ENCODE data around the gene PTF1A.

PTF1A gene

DNA sequence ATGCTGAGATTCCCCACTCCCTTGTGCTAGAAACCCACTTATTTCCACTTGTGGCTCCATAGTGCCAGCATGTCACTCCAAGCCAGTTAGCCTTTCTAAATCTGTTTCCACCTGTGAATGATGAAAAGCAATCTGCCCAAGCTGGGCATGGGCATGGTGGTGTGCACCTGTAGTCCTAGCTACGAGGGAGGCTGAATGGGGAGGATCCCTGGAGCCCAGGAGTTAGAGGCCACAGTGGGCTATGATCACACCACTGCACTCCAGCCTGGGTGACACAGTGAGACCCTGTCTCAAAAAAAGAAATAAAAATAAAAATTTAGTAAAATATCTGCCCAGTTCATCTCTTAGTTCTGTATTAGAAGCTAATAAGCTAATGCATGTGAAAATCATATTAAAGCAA is 5.0 kb upstream of the PTF1A start:
- DNase-seq (ENCODE audit: low spot score) = no peak

DNA sequence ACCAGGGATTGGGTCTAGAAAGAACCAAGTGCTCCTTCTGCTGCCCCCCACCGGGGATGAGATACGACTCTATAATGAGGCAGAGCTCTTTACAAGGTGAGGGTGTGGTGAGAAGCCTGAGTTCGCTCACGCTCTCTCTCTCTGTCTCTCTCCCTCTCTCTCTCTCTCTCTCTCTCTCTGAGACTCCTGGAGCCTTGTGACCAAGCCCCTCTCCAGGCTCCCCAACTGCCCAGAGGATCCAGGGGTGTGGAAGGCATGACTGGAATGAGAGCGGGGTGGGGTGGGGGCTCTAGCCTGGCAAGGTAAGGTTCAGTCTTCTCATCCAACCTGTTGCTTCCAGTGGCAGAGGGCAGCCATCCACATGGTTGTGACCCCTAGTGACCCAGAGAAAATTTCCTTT is 3.1 kb upstream of the PTF1A start:
- no peak for DNase-seq (ENCODE audit: low spot score)

DNA sequence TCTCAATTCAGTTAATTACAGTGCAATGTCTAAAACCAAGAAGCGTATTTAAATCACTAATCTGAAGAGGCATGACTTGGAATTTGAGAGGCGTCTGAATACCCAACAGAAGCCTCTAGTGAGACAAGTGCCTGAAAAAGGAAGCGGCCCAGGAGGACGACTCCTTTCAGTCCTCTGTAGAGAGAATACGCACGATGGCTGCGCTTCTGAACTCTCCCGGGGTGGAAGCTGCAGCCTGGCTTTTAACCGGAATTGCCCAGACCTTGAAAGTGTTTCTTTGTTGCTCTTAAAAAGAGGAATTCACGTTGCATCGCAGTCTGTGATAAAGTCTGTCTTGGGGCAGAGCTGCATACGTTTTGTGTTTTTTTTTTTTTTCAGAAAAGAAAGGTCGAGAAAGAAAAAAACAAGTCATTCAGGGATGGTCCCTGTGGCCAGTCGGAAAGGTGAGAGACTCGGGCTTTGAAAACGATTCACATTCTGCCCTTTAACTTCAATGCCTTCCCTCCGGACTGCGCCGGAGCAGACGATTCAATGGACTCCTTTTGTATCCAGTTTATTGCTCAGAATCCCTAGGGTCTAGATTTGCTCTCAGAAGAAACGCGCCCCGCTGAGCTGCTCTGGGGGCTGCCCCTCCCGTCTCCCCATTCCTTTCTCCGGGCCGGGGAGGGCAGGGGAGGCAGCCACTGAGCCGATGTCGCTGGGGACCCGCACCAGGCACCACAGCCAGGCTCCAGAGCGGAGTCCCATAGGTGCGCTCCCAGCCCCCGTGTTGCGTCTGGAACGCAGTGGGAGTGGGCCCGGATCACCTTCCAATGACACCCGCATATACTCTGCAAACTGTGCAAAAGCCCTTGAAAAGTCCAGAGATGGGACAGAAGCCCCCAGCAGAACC is 994 bp upstream of the PTF1A start:
- DNase-seq (ENCODE audit: low spot score) = no peak

DNA sequence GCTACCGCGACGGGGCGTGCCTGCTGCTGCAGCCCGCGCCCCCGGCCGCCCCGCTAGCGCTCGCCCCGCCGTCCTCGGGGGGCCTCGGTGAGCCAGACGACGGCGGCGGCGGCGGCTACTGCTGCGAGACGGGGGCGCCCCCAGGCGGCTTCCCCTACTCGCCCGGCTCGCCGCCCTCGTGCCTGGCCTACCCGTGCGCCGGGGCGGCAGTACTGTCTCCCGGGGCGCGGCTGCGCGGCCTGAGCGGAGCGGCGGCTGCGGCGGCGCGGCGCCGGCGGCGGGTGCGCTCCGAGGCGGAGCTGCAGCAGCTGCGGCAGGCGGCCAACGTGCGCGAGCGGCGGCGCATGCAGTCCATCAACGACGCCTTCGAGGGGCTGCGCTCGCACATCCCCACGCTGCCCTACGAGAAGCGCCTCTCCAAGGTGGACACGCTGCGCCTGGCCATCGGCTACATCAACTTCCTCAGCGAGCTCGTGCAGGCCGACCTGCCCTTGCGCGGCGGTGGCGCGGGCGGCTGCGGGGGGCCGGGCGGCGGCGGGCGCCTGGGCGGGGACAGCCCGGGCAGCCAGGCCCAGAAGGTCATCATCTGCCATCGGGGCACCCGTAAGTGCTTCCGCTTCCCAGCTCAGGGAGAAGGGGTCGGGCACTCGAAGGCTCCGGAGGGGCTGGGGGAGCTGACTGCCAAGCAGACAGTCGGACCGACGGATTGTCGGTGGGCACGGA is 761 bp downstream of the PTF1A start:
- DNase-seq (ENCODE audit: low spot score) = no peak

DNA sequence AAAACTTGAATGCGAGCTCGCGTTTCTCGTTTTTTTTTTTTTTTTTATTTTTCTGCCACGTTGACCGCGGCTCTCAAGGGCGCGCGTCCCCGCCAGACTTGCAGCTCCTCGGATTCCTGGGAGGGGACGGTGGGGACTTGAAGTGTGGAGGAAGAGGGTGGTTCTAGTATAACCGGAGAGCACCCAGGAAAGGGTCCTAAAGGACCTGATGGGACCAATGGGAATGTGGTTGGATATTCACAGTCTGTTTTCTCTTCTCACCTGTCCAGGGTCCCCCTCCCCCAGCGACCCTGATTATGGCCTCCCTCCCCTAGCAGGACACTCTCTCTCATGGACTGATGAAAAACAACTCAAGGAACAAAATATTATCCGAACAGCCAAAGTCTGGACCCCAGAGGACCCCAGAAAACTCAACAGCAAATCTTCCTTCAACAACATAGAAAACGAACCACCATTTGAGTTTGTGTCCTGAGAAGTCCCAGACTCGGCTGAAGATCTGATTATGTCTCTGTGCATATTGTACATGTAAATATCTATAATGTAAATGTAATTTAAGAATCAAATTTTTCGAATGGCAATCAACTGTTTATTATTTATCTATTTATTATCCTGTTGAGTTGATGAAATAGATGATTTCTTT is 1.4 kb downstream of the PTF1A start:
- DNase-seq (ENCODE audit: low spot score) = no peak

DNA sequence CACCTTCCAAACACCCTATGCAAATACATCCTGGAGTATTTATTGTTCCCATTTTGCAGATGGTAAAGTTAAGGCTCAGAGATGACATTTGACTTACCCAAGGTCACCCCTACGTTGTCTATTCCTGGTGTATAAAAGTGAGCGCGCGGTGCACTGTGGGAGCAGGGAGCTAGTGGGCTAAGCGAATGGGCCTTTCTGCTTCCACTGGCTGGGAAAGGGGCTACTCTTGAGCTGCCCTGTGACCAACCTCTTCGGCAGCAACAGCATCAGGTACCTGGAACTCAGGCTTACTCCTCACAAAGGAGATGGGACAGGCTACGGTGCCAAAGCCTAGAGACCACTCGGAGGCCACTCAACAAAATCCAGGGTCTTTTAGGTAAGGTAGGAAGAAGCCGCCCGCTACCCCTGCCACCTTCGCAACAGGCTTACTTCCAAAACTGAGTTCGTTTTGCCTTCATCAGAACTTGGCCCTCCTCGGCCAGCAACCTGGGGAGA is 2.4 kb downstream of the PTF1A start:
- no peak for DNase-seq (ENCODE audit: low spot score)

DNA sequence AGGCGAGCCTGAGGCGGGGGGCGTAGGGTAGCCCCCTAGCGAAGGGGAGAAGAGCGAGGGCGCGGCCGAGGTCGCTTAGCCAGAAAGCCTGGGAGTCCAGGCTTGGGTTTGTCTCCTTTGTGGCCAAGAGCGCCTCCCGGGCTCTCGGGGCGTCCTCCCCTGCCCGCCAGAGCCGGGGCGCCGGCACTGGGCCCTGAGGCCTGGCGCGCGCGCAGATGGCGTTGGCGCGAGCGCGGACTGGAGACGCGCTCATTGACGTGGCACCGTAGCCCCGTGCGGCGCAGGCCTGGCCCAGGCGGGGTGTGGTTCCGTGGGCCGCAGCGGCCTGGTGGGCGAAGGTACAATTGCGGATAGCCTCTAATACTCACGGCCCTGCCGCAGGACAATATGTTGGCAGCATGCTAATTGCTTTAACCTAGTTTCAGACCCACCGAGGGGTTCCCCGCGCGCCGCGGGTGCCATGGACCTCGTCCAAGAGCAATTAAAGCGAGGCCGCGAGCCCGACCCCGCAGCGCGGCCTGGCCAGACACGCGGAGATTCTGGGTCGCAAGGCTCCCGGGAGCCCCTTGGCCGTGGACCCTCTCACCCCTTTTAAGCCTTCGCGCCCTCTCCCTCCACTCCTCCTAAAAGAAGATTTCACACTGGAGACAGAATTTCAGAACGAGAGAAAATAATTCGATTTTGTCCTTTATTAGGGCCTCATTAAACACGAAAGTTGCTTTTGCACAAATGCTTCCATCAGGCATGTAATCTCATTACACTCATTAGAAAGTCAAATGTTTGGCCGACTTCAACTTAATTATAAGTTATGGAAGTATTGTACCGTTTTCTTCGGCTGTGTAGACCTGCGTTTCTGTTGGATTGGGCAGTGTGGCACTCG is 3.1 kb downstream of the PTF1A start:
- DNase-seq (ENCODE audit: low spot score) = no peak

DNA sequence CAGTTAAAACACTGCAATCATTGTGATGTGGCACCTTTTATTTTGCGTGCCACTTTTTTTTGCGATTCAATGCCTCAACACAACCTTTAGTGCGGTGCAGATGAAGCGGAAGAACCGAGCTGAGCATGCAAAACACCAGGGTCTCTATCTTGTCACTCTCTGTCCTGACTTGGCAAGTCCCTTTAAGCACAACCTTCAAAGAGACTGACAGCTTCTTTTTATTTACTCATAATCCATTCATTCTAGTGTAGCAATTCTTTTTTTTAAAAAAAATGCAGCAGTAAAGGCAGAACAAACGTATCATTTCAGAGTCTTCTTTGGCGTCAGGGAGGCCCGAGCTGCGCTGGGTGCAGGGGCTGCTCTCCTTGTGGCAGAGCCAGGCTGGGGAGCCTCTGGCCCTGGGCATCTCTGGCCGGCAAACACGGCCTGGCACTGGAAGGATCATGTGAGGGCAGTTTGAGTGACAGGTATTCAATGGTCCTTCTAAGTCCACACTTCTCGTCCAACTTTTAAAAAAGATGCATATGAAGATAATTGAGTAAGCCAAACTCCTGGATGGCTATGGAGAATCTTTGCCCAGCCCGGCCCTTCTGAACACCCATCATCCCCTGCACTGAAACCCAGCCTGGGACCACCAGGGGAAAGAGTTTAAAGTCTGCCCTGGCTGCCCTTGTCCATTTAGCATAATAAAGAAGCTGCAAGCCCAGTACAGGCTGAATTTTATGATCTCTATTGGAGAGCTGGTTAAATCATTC is 3.9 kb downstream of the PTF1A start:
- no peak for DNase-seq (ENCODE audit: low spot score)

DNA sequence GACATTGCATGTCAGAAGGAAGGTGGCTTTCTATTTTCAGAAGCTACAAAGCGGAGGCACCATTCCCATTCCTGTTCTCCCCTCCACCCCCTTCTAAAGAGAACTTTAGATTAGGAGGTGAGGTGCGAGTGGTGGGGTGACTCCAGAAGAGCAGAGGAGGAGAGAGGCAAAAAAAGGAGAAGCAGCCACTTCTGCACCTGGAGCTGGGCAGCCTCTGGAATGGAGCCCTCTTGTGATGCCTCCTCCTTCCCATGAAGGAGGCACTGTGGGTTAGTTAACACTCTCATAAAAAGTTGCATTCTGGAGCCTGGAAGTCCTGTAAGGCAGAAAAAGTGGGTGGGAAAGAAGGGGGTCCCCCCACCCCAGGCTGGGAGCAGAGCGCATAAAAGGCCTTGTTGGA is 4.8 kb downstream of the PTF1A start:
- no peak for DNase-seq (ENCODE audit: low spot score)

DNA sequence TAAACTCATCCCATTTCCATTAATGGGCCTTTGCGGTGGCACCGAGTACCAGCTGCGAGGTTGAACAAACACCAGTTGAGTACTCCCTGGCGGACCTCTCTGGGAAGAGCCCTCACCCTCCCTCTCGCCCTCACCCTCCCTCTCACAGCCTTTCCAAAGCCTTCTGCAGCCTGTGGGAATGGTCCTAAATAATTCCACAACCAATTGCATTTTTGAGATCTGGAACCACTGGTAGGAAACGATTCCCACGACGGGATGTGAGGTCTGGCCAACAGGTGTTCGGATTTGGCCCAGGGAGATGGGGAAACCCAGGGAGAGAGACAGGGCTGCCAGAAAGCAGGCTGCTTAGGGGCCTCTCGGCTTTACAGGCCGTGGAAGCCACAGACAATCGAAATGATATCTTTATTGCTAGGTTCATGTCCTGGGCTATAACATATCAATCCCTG is 5.3 kb downstream of the PTF1A start:
- no peak for DNase-seq (ENCODE audit: low spot score)

DNA sequence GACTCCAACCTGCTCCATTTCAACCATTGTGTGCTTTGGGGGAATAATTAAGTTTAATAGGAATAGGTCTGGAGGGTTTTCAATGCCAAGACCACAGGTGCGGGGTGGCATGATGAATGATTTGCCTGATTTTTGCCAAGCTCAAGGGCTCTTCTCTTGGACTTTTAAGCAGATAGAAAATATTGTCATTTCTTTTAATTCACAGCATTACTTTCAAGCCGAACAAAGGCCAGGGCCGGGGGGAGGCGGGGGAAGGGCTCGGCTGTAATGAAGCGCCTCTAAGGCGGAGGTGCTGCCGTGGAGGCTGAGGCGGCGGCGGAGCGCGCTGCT is 6.5 kb downstream of the PTF1A start:
- no peak for DNase-seq (ENCODE audit: low spot score)

DNA sequence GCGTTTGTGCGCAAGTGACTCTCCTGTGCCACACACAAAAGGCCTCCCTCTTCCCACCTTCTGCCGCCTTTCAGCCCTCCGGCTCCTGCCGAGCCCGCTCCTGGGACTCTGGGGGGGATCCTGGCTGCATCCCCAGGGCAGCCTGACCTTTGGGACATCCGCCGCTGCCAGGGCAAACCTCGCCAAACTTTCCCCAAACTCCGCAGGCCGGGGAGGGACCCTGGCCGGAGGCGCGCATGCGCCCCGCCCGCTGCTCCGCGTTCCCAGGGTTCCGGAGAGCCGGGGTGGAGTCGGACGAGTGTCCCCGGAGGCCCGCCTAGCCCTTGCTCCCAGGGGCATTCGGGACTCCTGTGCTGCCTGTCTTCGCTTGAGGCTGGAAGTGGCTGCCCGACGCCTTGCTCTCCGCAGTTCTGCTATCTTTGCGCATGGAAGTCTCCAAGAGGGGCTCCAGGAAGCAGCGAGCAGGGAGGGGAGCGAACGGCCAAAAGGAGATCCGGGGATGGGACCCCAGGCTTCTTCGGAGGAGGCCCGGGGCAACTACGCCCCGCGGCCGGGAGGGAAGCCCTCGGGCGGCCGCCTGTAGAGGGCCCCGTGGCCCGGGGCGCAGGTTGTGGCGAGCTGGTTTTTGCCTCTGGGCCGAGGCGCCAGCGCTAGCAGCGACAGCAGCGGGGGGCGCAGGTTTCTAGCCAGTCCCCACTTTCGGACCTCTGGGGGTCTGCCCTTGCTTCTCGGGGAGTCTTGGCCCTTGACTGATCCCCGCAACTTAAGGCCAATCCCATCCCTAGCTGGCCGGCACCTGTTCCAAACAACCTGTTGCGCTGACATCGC is 7.0 kb downstream of the PTF1A start:
- no peak for DNase-seq (ENCODE audit: low spot score)

DNA sequence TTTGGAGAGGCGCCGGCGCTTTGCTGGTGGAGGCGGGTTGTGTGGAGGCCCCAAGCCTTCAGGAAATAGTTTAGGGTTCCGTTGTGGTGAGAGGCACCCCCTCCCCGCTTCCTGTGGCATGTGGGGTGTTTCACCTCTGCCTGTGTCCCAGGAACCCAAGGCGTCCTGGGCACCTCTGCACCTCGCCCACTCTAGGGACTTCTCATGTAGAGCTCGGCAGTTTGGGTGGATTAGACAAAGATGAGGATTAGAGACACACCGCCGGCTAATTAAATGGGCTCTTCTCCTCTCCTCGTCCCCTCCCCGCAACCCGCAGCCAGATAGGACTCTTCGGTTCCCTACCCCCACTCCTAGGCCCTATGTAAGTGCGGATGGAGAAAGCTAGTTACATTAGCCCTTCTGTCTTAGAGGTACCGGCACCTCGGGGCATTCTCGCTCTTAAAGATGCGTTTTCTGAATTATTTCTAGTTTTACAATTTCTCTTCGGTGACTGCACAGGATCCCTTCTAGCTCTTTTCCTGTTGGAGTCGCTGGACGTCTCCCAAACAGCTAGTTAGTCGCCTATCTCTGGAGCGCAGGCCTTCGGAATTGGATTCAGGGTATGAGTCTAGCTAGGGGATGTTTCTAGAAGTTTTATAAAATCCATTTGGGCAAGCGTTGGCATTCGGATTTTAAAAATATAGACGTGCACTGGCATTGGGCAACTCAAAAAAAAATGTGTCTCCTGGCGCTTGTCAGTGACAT is 7.8 kb downstream of the PTF1A start:
- no peak for DNase-seq (ENCODE audit: low spot score)

DNA sequence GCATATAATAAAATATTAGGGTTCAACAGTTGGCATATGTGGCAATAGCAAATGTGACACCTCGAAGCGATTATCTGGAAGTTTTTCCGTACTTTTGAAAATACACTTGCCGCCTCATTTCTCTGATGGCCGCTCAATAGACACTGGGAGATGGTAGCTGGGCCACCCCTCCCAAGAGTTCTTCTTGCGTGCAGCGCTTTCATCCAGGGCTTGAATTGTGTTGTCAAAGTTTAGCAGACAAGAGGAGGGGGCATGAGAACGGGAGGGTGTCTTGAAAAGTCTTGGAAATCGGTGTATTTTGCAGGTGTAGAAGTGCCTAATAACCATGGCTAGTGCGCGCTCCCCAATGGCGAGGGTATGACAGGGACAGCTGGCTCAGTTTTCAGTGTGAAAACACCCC is 8.5 kb downstream of the PTF1A start:
- DNase-seq (ENCODE audit: low spot score) = no peak

DNA sequence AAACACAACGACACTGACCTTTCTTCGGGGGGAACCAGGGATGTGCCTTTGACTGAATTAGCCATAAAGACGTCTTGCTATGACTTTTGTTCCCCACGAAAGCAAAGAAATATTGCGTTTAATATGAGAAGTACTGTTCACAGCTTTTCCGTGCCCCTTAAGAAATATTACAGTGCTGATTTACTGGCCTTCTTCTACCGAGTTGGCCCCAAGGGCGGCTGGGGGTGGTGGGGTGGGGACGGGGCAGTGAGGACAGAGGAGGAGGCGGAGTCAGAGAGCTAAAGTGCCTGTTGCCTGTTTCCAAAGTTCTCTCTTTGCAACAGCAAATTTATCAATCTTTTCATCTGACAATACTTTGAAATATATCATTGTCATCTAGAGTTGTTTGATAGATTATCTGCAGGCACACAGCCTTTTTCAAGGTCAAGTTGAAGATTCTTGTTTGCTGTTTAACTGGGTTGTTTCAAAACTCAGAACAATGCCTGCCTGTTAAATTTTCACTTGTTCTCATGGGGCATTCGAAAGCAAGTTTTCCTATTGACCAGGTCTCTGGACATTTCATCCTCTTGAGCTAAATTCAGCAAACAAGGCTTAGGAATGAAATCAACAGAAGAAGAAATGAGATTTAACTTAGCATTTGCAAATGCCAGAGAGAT is 9.0 kb downstream of the PTF1A start:
- no peak for DNase-seq (ENCODE audit: low spot score)

DNA sequence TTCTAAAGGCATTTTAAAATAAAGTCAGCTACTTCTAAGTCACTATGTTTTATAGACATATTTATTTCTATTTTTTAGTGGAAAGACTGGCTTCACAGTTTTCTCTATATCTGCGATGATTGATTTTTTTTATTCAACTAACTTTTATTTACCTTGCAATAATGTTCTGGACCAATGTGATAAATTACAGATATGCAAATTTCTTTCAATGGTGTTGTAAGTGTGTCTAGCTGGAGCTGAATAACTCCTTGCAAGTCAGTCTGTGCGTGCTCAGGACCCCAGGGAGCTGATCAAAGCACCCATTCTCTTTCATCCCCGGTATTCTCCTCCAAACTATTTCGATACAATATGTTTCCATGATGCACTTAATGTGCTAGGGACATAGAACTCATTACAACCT is 9.7 kb downstream of the PTF1A start:
- no peak for DNase-seq (ENCODE audit: low spot score)

DNA sequence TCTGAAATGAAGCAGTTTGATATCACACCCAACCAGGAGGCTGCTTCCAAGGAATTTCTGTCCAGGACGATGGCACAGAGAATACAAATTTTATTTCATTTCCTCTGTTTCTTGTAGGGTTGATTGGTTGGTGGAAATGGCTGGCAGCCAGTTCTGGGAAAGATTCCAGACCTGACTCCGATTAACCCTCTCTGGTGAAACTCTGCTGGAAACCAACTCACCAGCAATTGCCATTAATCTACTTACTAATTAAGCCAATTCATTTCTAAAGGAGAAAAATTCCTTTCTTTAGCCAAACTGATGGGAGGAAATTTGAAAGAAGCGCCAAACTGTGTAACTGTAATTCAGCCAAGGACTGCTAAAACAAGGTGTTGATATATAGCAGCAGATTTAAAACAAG is 10.7 kb downstream of the PTF1A start:
- DNase-seq (ENCODE audit: low spot score) = no peak

DNA sequence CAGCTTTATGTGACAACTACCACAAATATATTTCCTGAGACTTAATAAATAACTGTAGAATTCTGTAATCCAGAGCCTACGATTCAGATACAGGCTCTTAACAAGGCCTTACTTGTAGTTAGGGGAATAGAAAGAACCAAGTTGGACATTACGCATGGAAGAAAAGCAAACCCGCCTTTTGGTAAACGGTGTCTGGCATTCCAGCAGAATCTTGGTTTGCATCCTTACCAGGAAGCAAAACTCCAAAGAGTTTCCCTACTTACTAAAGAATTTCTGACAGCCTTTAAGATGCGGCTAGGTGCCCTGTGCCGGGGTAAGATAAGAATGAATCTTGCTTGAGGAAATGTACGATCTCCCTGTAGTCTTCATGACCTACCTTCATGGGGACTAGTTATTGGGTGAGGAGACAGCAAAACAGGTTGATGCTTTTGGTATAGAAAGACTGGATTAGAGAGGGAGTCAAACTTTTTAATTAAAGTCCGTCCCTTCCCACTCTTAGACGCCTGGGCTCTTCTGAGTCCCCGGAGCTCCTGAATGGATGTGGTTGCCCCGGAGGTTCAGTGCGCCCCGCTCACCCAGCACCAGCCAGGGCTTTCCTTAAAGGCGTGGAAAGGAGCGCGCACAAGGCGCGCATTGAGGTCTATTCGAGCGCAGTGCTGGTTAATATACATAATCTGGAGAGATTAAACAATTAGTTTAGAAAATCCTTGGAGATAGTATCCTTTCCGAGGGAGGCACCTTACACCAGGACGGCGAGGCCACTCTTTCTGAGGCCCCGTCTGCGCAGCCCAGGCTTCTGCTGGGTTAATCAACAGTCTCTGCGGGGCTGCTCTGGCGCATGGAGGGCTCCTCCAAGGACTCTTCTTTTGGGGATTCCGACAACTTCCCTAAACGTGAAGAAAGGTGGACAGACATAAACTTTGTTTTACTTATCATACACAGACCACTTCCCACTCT is 11.5 kb downstream of the PTF1A start:
- DNase-seq (ENCODE audit: low spot score) = no peak

Data from AG08396 (cell line).